GM18505 (cell line): Measurements from ENCODE around the gene P2RX1.

ENCODE experiments used
- ATAC-seq: cut with Tn5 transposase; IDR thresholded peaks from one replicate; pipeline ENCODE4 v1.9.1; 2021; ENCODE audit not compliant: unreplicated experiment
- POLR2A ChIP-seq: IDR thresholded peaks from 4 replicates; pipeline ENCODE4 v1.6.1; 2011; ENCODE audit warnings: borderline replicate concordance; ENCODE audit not compliant: insufficient read depth, insufficient read length; ENCODE audit errors: extremely low read depth

P2RX1 gene

GRCh38 chr17:3848229-3848835 lies 67.9 kb downstream of the P2RX1 start:
- no peak for TF ChIP-seq POLR2A
- ATAC-seq, result no peak

- no peak for ATAC-seq
- no peak for TF ChIP-seq POLR2A
Observed at GRCh38 chr17:3847165-3847670, 69.0 kb downstream of the P2RX1 start.
